HG03159 (cell line): ENCODE results near the gene BOLA2B.

Source experiments
- ATAC-seq: cut with Tn5 transposase; IDR thresholded peaks from one replicate; pipeline ENCODE4 v1.9.1; 2021; ENCODE audit warnings: mild to moderate bottlenecking, moderate library complexity; ENCODE audit not compliant: unreplicated experiment

BOLA2B gene

DNA sequence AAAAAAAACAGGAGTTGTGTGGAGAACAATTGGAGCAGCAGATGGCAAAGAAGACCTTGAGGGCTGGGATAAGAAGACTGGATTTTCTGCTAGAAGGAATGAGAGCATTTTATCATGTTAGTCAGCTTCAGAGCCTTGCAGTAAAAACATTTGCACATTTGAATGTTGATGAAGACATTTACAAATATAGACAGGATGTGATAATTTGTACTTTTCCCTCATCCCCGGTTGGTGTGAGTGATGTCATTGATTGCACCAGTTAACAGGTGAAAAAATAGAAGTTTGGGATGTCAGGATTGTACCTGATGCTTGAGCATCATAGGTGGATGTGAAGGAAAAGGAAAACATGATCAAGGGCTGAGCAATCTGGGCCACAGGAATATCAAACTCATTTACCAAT lies 47.8 kb downstream of the BOLA2B start:
- ATAC-seq: no peak

DNA sequence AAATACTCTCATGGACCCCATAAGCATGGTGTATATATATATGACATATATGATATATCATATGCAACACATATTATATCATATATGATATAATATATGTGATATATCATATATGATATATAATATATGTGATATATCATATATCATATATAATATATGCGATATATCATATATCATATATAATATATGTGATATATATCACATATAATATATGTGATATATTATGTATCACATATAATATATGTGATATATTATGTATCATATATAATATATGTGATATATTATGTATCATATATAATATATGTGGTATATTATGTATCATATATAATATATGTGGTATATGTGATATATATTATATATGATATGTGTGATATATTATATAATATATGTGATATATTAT lies 48.5 kb downstream of the BOLA2B start:
- no peak for ATAC-seq

DNA sequence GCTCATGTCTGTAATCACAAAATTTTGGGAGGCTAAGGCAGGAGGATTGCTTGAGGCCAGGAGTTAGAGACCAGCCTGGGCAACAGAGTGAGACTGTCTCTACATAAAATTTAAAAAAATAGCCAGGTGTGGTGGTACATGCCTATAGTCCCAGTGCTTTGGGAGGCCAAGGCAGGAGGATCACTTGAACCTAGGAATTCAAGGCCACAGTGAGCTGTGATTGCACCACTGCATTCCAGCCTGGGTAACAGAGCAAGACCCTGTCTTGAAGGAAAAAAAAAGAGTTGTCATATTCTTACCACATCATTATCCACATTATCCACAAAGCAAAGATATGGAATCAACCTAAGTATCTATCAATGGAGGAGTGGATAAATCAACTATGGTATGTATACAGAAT lies 49.4 kb downstream of the BOLA2B start:
- no peak for ATAC-seq

DNA sequence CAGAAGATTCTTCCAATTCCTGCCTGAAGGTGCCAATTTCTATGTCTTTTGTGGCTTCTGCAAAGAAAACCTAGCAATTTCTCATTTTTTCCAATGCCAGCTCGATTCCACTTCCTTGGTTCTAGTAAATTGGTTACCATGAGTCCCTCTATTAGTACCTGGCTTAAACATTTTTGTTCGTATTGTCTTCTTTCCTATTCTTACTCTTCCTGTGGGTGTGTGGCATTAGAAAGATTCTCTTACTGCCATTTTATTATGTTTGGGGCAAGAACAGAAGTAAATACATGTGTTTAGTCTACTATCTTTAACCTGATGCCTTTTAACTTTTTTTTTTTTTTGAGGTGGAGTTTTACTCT lies 50.1 kb downstream of the BOLA2B start:
- ATAC-seq: no peak
